Measurements from ENCODE around the gene PTMS. TPM values are rescaled to one million over a fixed set of nuclear protein-coding genes. Genes with fewer than 3 reads are reported as not detected.

PTMS gene
- total and polyA plus RNA-seq, 7 experiments from 2014 or later = 1.4 to 125 (median 3.5) TPM; not detected in 2

DNA sequence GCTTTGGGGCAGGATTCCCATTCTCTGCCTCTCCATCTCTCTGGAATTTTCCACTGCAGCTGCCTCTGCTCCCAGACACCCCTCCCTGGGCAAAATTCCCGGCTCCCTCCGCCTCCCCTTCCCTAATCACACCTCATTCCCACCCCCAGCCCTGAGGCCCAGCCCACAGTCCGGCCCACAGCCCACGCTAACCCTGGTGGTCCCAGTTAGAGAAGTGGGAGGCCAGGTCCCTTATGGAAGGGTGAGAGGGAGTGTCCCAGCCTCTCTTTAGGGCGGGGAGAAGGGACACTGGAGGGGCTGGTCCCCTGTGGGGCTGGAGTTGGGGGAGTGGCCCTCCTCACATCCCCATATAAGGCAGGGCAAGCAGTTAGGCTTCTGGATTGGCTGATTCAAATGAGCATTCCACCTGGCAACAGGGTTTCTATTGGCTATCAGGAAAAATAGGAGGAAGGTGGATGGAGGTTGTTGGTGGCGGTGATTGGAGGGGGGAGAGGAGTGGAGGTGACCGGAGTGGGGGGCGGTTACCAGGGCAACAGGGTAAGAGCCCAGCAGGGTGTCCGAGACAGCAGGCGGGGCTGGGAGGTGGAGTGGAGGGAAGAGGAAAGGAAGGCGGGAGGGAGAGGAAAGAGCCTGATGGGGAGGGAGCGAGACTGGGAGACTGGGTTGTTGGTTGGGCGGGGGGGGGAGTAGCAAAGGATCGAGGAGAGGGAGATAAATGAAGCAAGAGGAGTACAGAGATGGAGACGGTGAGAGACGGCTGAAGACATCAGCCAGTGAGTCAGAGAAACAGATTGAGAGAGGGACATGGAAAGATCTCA, 1.9 kb upstream of the PTMS start:
- no peaks in the 10 kb centered on the region for H3K9me3 ChIP-seq (ENCODE audit: control insufficient read depth in 2 of 3, low read length in 3 of 3)
- intact Hi-C loops (cut with micrococcal nuclease) = loop anchor here in 1 of 2 donors (1.0 to 10.0 kb wide), 3 partner anchors 8 to 191 kb away; partner anchors contain the start of genes LAG3, MLF2 and PTPN6
- no peaks in the 10 kb centered on the region for H3K36me3 ChIP-seq (ENCODE audit: control insufficient read depth in 2 of 3, insufficient read depth in 3 of 3, low read length in 3 of 3)
- no peak overlapping the region for H3K4me3 ChIP-seq (ENCODE audit: low read length)
- POLR2A ChIA-PET = interaction anchor here (0.8 to 3.2 kb wide), 3 partner anchors 10 to 11 kb away, joined by 4 to 18 read pairs (median 4); partner anchors contain the start of gene MLF2
- H3K27ac Mint-ChIP-seq = peak overlapping the region in 4 of 9 donors; percentile 9 to 71 (median 43)
- H3K4me1 ChIP-seq (ENCODE audit: control insufficient read depth in 2 of 2, insufficient read depth in 2 of 2, low read length in 2 of 2) = peaks cover 7 to 16% of the 10 kb centered on the region in 2 donors
- H3K27ac ChIP-seq (ENCODE audit: low read depth, low read length) = no peak overlapping the region
- H3K4me3 Mint-ChIP-seq = peak overlapping the region; percentile 18 to 96 (median 67)
- H3K4me1 Mint-ChIP-seq = peaks cover 22 to 38% (median 31%) of the 10 kb centered on the region in 7 donors
- CTCF ChIA-PET = interaction anchor here (1.1 to 2.5 kb wide), 2 partner anchors 11 to 15 kb away, joined by 3 to 12 read pairs; partner anchors contain the start of gene MLF2
- peaks cover 0 to 2% (median 0%) of the 10 kb centered on the region in 5 donors for H3K36me3 Mint-ChIP-seq
- ATAC-seq = peak; percentile 88
- peaks cover 5 to 38% (median 26%) of the 10 kb centered on the region in 5 donors for H3K27me3 Mint-ChIP-seq
- peak in 7 of 9 donors; percentile 40 to 69 (median 55) for DNase-seq
- no peaks in the 10 kb centered on the region for H3K27me3 ChIP-seq (ENCODE audit: control insufficient read depth in 2 of 2, insufficient read depth in 2 of 2, low read length in 2 of 2)
- H3K9me3 Mint-ChIP-seq = no peaks in the 10 kb centered on the region

DNA sequence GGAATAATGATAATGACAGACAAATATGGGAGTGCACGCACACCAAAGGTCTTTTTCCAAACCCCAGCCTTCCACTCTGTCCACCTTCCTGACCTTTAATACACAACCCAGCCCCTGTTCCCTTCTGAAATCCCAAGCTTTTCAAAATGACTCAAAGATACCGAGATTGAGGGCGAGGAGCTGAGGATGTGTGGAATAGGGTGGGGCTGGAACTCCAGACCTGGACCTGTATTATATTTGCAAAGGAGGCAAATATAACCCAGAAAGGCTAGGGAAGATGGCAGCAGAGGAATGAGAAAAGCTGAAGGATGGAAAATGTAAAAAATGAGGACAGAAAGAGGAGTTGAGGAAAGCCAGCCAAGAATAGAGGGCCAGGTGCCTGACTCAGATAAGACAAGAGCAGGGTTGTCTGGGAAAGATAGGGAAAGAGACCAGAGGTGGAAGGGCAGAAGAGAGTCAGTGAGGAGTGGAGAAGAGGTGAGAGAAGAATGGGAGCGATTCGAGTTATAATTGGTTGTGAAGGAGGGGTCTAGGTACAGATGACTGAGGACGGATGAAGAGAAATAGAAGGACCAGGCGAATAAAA, 1.0 kb upstream of the PTMS start:
- DNase-seq (no peak), ATAC-seq (no peak)
- ChIA-PET POLR2A (interaction anchor here (0.6 to 3.2 kb wide), 12 partner anchors 9 to 356 kb away, joined by 3 to 18 read pairs (median 4); partner anchors contain the start of genes CD4, COPS7A, MLF2 and P3H3), CTCF (interaction anchor here (0.7 to 3.6 kb wide), 4 partner anchors 17 to 321 kb away, joined by 3 to 24 read pairs (median 8); no protein-coding TSS in a partner anchor)
- Mint-ChIP-seq H3K27me3 (peaks cover 5 to 38% (median 26%) of the 10 kb centered on the region in 5 donors), H3K9me3 (no peaks in the 10 kb centered on the region), H3K4me3 (peak overlapping the region; percentile 67 to 96 (median 80)), H3K27ac (peak overlapping the region in 6 of 9 donors; percentile 12 to 65 (median 48)), H3K4me1 (peaks cover 22 to 45% (median 31%) of the 10 kb centered on the region in 7 donors), H3K36me3 (peaks cover 0 to 2% (median 0%) of the 10 kb centered on the region in 5 donors)
- Histone ChIP-seq H3K36me3 (ENCODE audit: control insufficient read depth in 2 of 3, insufficient read depth in 3 of 3, low read length in 3 of 3) (no peaks in the 10 kb centered on the region), H3K27me3 (ENCODE audit: control insufficient read depth in 2 of 2, insufficient read depth in 2 of 2, low read length in 2 of 2) (no peaks in the 10 kb centered on the region), H3K9me3 (ENCODE audit: control insufficient read depth in 2 of 3, low read length in 3 of 3) (no peaks in the 10 kb centered on the region), H3K4me1 (ENCODE audit: control insufficient read depth in 2 of 2, insufficient read depth in 2 of 2, low read length in 2 of 2) (peaks cover 7 to 16% of the 10 kb centered on the region in 2 donors), H3K27ac (ENCODE audit: low read depth, low read length) (no peak overlapping the region), H3K4me3 (ENCODE audit: low read length) (no peak overlapping the region)
- intact Hi-C loops (cut with micrococcal nuclease) = loop anchor here in 1 of 2 donors (10.0 kb wide), 1 partner anchor 190 kb away; the partner anchor contains the start of gene PTPN6

DNA sequence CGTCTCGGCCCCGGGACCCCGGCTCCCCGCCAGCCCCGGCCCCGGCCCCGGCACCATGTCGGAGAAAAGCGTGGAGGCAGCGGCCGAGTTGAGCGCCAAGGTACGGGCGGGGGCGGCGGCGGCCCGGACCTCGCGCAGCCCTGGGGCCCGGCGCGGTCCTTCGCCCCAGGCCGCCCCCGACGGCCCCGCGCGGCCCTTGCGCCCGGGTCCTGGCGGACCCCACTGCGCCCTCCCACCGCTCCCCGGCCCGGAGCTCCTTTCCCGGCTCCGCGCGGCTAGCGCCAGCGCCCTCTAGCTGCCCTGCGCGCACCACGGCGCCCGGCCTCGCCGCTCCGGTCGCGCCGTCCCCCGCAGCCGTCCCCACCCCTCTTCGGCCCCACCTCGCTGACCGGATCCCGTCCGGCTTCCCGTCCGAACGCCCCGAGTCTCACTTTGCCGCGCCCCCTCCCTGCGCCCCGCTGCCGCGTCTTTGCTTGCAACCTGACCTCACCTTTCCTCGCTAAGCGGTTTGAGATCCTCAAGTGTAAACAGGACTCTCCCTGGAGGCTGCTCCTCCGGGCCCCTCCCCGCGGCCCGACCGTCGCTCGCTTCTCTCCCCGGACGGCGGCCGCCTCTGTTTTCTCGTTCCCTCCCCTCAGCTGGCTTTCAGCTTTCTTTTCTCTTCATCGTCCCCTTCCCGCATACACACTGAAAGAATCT, 637 bp downstream of the PTMS start:
- Mint-ChIP-seq H3K27me3 (peaks cover 5 to 46% (median 26%) of the 10 kb centered on the region in 5 donors), H3K9me3 (no peaks in the 10 kb centered on the region), H3K4me3 (peak overlapping the region; percentile 82 to 96 (median 88)), H3K4me1 (peaks cover 27 to 58% (median 39%) of the 10 kb centered on the region in 7 donors), H3K27ac (peak overlapping the region in 6 of 9 donors; percentile 33 to 88 (median 66)), H3K36me3 (peaks cover 0 to 2% (median 0%) of the 10 kb centered on the region in 5 donors)
- intact Hi-C loops (cut with micrococcal nuclease) = loop anchor here (1.0 to 10.0 kb wide), 4 partner anchors 13 to 188 kb away; partner anchors contain the start of genes MLF2 (in 1 of the 2) and PTPN6 (in 1 of the 2)
- Histone ChIP-seq H3K27me3 (ENCODE audit: control insufficient read depth in 2 of 2, insufficient read depth in 2 of 2, low read length in 2 of 2) (no peaks in the 10 kb centered on the region), H3K4me1 (ENCODE audit: control insufficient read depth in 2 of 2, insufficient read depth in 2 of 2, low read length in 2 of 2) (peaks cover 7 to 25% of the 10 kb centered on the region in 2 donors), H3K9me3 (ENCODE audit: control insufficient read depth in 2 of 3, low read length in 3 of 3) (no peaks in the 10 kb centered on the region), H3K4me3 (ENCODE audit: low read length) (peak overlapping the region; percentile 51), H3K27ac (ENCODE audit: low read depth, low read length) (no peak overlapping the region), H3K36me3 (ENCODE audit: control insufficient read depth in 2 of 3, insufficient read depth in 3 of 3, low read length in 3 of 3) (no peaks in the 10 kb centered on the region)
- ChIA-PET POLR2A (interaction anchor here (1.0 to 3.2 kb wide), 9 partner anchors 10 to 55 kb away, joined by 3 to 18 read pairs (median 6); partner anchors contain the start of genes CD4, COPS7A, GPR162 and MLF2), CTCF (interaction anchor here (0.6 to 3.6 kb wide), 11 partner anchors 8 to 68 kb away, joined by 3 to 24 read pairs (median 6); partner anchors contain the start of genes CD4 and MLF2)
- DNase-seq (peak in 7 of 9 donors; percentile 28 to 82 (median 44)), ATAC-seq (peak; percentile 83)

DNA sequence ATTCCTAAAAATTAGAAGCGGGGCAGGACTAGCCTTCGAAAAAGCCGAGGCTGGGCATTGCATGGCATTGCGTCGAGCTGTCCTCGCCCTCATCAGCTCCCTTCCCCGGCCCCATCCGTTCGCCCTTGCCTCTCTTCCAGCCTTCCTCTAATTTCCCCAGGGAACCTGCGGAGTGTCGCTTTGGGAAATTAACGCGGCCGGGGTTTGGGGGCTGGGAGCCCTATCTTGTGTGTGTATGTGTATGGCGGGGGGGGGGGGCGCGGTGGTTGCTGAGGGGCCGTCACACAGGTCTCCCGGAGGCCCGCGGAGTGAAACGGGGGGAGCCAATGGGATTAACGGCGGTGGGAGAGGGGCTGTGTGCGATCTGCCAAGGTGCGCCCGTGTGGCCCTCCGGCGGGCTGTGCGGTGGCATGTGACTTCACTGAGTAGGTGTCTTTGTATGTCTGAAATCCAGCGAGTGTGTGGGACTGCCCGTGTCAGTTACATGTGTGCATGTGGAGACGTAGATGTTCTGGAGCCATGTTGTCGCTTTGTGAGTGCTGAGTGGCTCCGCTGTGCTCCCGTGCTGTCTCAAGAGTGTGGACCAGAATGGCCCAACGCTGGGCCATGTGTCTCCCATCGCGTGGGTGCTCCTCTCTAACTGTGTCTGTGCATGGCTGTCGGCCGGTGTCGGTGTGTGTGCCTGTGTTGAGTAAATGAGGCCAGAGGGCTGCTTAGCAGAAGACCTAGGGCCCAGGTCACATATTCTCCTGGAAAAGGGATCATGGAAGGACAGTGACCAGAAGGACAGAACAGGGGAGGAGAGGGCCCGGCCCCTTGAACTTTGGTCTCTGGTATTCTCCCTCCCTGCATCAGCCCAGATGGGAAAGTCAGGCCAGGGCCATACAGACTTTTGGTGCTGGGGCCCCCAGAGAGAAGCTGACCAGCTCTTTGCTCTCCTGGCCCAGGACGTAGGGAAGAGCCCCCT, 1.5 kb downstream of the PTMS start:
- Histone ChIP-seq H3K27me3 (ENCODE audit: control insufficient read depth in 2 of 2, insufficient read depth in 2 of 2, low read length in 2 of 2) (no peaks in the 10 kb centered on the region), H3K27ac (ENCODE audit: low read depth, low read length) (no peak overlapping the region), H3K9me3 (ENCODE audit: control insufficient read depth in 2 of 3, low read length in 3 of 3) (no peaks in the 10 kb centered on the region), H3K4me3 (ENCODE audit: low read length) (peak overlapping the region; percentile 51), H3K4me1 (ENCODE audit: control insufficient read depth in 2 of 2, insufficient read depth in 2 of 2, low read length in 2 of 2) (peaks cover 7 to 33% of the 10 kb centered on the region in 2 donors), H3K36me3 (ENCODE audit: control insufficient read depth in 2 of 3, insufficient read depth in 3 of 3, low read length in 3 of 3) (no peaks in the 10 kb centered on the region)
- H3K36me3 Mint-ChIP-seq = peaks cover 0 to 3% (median 0%) of the 10 kb centered on the region in 5 donors
- ChIA-PET CTCF (interaction anchor here (0.6 to 3.6 kb wide), 11 partner anchors 7 to 67 kb away, joined by 3 to 24 read pairs (median 6); partner anchors contain the start of genes CD4 and MLF2), POLR2A (interaction anchor here (1.0 to 3.2 kb wide), 6 partner anchors 13 to 29 kb away, joined by 3 to 18 read pairs (median 12); partner anchors contain the start of genes CD4 and MLF2)
- ATAC-seq = no peak
- intact Hi-C loops (cut with micrococcal nuclease) = loop anchor here (1.0 to 10.0 kb wide), 3 partner anchors 12 to 187 kb away; partner anchors contain the start of gene PTPN6 (in 1 of the 2)
- peaks cover 5 to 54% (median 26%) of the 10 kb centered on the region in 5 donors for H3K27me3 Mint-ChIP-seq
- peak overlapping the region in 6 of 9 donors; percentile 46 to 88 (median 66) for H3K27ac Mint-ChIP-seq
- peaks cover 31 to 65% (median 47%) of the 10 kb centered on the region in 7 donors for H3K4me1 Mint-ChIP-seq
- H3K9me3 Mint-ChIP-seq = no peaks in the 10 kb centered on the region
- no peak for DNase-seq
- peak overlapping the region; percentile 82 to 96 (median 88) for H3K4me3 Mint-ChIP-seq

DNA sequence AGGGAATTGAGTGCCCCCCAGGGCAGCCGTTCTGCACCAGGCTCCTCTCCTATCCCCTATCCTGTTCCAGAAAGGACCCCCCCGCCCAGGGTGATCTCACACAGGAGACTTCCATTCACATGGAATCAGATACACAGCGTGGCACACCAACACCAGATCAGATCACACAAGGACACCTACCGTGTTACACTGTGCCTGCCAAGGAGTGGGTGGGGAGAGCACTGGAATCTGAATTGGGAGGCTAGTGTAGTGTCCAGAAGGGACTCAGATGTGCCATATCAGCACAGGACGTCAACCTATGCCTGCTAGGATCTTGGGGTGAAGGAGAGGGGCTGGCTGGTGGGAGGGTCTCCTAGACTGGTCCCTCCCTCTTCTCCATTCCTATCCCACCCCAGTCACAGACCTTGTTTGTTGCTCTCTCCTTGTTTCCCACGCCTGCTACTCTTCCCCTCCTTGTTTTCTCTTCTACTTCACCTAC, 2.3 kb downstream of the PTMS start:
- Mint-ChIP-seq H3K4me3 (peak overlapping the region in 6 of 10 donors; percentile 38 to 96 (median 78)), H3K27ac (peak overlapping the region in 2 of 9 donors; percentile 29 to 30), H3K9me3 (no peaks in the 10 kb centered on the region), H3K4me1 (peaks cover 31 to 72% (median 47%) of the 10 kb centered on the region in 7 donors), H3K27me3 (peaks cover 5 to 59% (median 26%) of the 10 kb centered on the region in 5 donors), H3K36me3 (peaks cover 0 to 3% (median 0%) of the 10 kb centered on the region in 5 donors)
- CTCF ChIA-PET = interaction anchor here (0.6 to 3.6 kb wide), 2 partner anchors 14 to 53 kb away, joined by 3 to 24 read pairs; partner anchors contain the start of gene GPR162
- ATAC-seq (no peak), DNase-seq (no peak)
- H3K4me1 ChIP-seq (ENCODE audit: control insufficient read depth in 2 of 2, insufficient read depth in 2 of 2, low read length in 2 of 2) = peaks cover 11 to 42% of the 10 kb centered on the region in 2 donors
- POLR2A ChIA-PET = interaction anchor here (0.9 to 1.0 kb wide), 3 partner anchors 12 to 83 kb away, joined by 3 read pairs; partner anchors contain the start of genes CDCA3 and USP5
- no peak overlapping the region for H3K27ac ChIP-seq (ENCODE audit: low read depth, low read length)
- H3K36me3 ChIP-seq (ENCODE audit: control insufficient read depth in 2 of 3, insufficient read depth in 3 of 3, low read length in 3 of 3) = no peaks in the 10 kb centered on the region
- intact Hi-C loops (cut with micrococcal nuclease) = loop anchor here in 1 of 2 donors (10.0 kb wide), 1 partner anchor 186 kb away; the partner anchor contains the start of gene PTPN6
- H3K4me3 ChIP-seq (ENCODE audit: low read length) = no peak overlapping the region
- H3K27me3 ChIP-seq (ENCODE audit: control insufficient read depth in 2 of 2, insufficient read depth in 2 of 2, low read length in 2 of 2) = no peaks in the 10 kb centered on the region
- no peaks in the 10 kb centered on the region for H3K9me3 ChIP-seq (ENCODE audit: control insufficient read depth in 2 of 3, low read length in 3 of 3)

Measured in naive thymus-derived CD4-positive, alpha-beta T cell (primary cell).